HepG2 (cell line): ENCODE data around the gene AXIN2. TPM values are rescaled to one million over a fixed set of nuclear protein-coding genes. Genes with fewer than 3 reads are reported as not detected.

Experiments used
- ATF1 ChIP-seq: IDR thresholded peaks from 2 replicates; pipeline ENCODE4 v1.6.1; 2016; ENCODE audit warnings: mild to moderate bottlenecking, control low read depth
- ELF3 ChIP-seq: IDR thresholded peaks from 2 replicates; pipeline ENCODE4 v1.6.1; 2016; ENCODE audit warnings: missing genetic modification reagents, missing compliant biosample characterization
- ETV6 ChIP-seq: sonication (generic); formaldehyde crosslinking; conservative IDR thresholded peaks from 2 replicates; pipeline ENCODE4 v1.4.0; 2020; ENCODE audit warnings: missing genetic modification reagents
- GABPA ChIP-seq, 2 experiments: IDR thresholded peaks; 2 replicates each; pipeline ENCODE4 v1.6.1; 2011 to 2016; ENCODE audit warnings: low read depth in 2 of 2, low read length in 1 of 2, missing biosample characterization in 1 of 2, missing genetic modification characterization in 1 of 2
- HDAC2 ChIP-seq: sonication (generic); formaldehyde crosslinking; IDR thresholded peaks from 2 replicates; pipeline ENCODE4 v1.4.0; 2020; ENCODE audit warnings: missing genetic modification reagents
- HMGXB4 ChIP-seq, 2 experiments: sonication (generic) in 1 of 2; formaldehyde crosslinking in 1 of 2; IDR thresholded peaks; 2 replicates each; pipeline versions ENCODE4 v1.4.0 to v1.6.1; 2018 to 2020; ENCODE audit warnings: missing genetic modification reagents in 2 of 2, borderline replicate concordance in 1 of 2, low read depth in 1 of 2, mild to moderate bottlenecking in 1 of 2, missing biosample characterization in 1 of 2
- NKX3-1 ChIP-seq: sonication (generic); formaldehyde crosslinking; IDR thresholded peaks from 2 replicates; pipeline ENCODE4 v1.5.0; 2020; ENCODE audit warnings: missing genetic modification reagents
- POGZ ChIP-seq: sonication (generic); formaldehyde crosslinking; IDR thresholded peaks from 2 replicates; pipeline ENCODE4 v1.4.0; 2020; ENCODE audit warnings: mild to moderate bottlenecking, missing genetic modification reagents
- RFXAP ChIP-seq: sonication (generic); formaldehyde crosslinking; IDR thresholded peaks from 2 replicates; pipeline ENCODE4 v1.4.0; 2020; ENCODE audit warnings: missing genetic modification reagents, borderline replicate concordance
- TBL1XR1 ChIP-seq: fragments of 150-350 bp; IDR thresholded peaks from 2 replicates; pipeline ENCODE4 v1.6.1; 2014; ENCODE audit warnings: borderline replicate concordance, low read length; ENCODE audit not compliant: partially characterized antibody
- THAP8 ChIP-seq: sonication (generic); formaldehyde crosslinking; IDR thresholded peaks from 2 replicates; pipeline ENCODE4 v1.5.1; 2020; ENCODE audit warnings: missing genetic modification reagents, mild to moderate bottlenecking, borderline replicate concordance
- TOPORS ChIP-seq: sonication (generic); formaldehyde crosslinking; IDR thresholded peaks from 2 replicates; pipeline ENCODE4 v1.8.0; 2023; ENCODE audit warnings: mild to moderate bottlenecking, missing genetic modification reagents
- WIZ ChIP-seq: sonication (generic); formaldehyde crosslinking; IDR thresholded peaks from 2 replicates; pipeline ENCODE4 v1.5.1; 2020; ENCODE audit warnings: mild to moderate bottlenecking, missing genetic modification reagents
- ZBTB38 ChIP-seq: sonication (generic); formaldehyde crosslinking; IDR thresholded peaks from 2 replicates; pipeline ENCODE4 v1.5.1; 2020; ENCODE audit warnings: mild to moderate bottlenecking, missing genetic modification reagents
- ZBTB7B ChIP-seq: sonication (generic); formaldehyde crosslinking; IDR thresholded peaks from 2 replicates; pipeline ENCODE4 v1.4.0; 2020; ENCODE audit warnings: missing genetic modification reagents
- ZC3H13 ChIP-seq: sonication (generic); formaldehyde crosslinking; IDR thresholded peaks from 2 replicates; pipeline ENCODE4 v1.8.1; 2023; ENCODE audit warnings: mild to moderate bottlenecking, missing genetic modification reagents, moderate library complexity
- ZFP36L1 ChIP-seq: sonication (generic); formaldehyde crosslinking; IDR thresholded peaks from 2 replicates; pipeline ENCODE4 v1.8.0; 2022; ENCODE audit warnings: mild to moderate bottlenecking, missing genetic modification reagents, moderate library complexity
- ZFP41 ChIP-seq: sonication (generic); formaldehyde crosslinking; IDR thresholded peaks from 2 replicates; pipeline ENCODE4 v1.4.0; 2020; ENCODE audit warnings: mild to moderate bottlenecking, missing genetic modification reagents, borderline replicate concordance
- ZNF17 ChIP-seq: sonication (generic); formaldehyde crosslinking; IDR thresholded peaks from 2 replicates; pipeline ENCODE4 v1.5.0; 2020; ENCODE audit warnings: mild to moderate bottlenecking, missing genetic modification reagents
- ZNF30 ChIP-seq: sonication (generic); formaldehyde crosslinking; IDR thresholded peaks from 2 replicates; pipeline ENCODE4 v1.5.0; 2020; ENCODE audit warnings: mild to moderate bottlenecking, missing genetic modification reagents
- ZNF329 ChIP-seq: sonication (generic); formaldehyde crosslinking; IDR thresholded peaks from 2 replicates; pipeline ENCODE4 v1.9.0; 2021; ENCODE audit warnings: low read depth, mild to moderate bottlenecking, missing genetic modification reagents
- ZNF383 ChIP-seq: sonication (generic); formaldehyde crosslinking; IDR thresholded peaks from 2 replicates; pipeline ENCODE4 v1.4.0; 2020; ENCODE audit warnings: missing genetic modification reagents, mild to moderate bottlenecking, borderline replicate concordance
- ZNF510 ChIP-seq: sonication (generic); formaldehyde crosslinking; IDR thresholded peaks from 2 replicates; pipeline ENCODE4 v1.4.0; 2020; ENCODE audit warnings: low read depth, mild to moderate bottlenecking, missing genetic modification reagents
- ZSCAN5A ChIP-seq: sonication (generic); formaldehyde crosslinking; IDR thresholded peaks from 2 replicates; pipeline ENCODE4 v1.8.0; 2022; ENCODE audit warnings: mild to moderate bottlenecking, missing genetic modification reagents, borderline replicate concordance
- ZUFSP ChIP-seq: sonication (generic); formaldehyde crosslinking; IDR thresholded peaks from 2 replicates; pipeline ENCODE4 v1.9.0; 2021; ENCODE audit warnings: missing genetic modification reagents, mild to moderate bottlenecking, borderline replicate concordance
- polyA plus RNA-seq, 8 experiments: library from polyadenylated mRNA; depleted of rRNA in 3 of 8; stranded (reverse) in 7 of 8; unstranded in 1 of 8; fragments of >200 nt; fragmentation: Illumina TruSeq in 4 of 8; extraction: Trizol in 4 of 8; gene quantifications; 2 replicates each; pipeline versions ENCODE4 v1.2.1 to v1.2.3, GENCODE V29; 2011 to 2016; ENCODE audit warnings: low read depth in 4 of 8, missing spikeins in 1 of 8, mixed read lengths in 1 of 8; ENCODE audit not compliant: insufficient read depth in 1 of 8
- total RNA-seq, 5 experiments: library from RNA; depleted of rRNA; stranded (reverse); fragments of >200 nt; fragmentation: Illumina TruSeq; extraction: Trizol; gene quantifications; 2 replicates each; pipeline ENCODE4 v1.2.3, GENCODE V29; 2016; ENCODE audit warnings: low read depth in 1 of 5

The AXIN2 gene
- total and polyA plus RNA-seq, 2 of the 13 experiments (the other 11 are each of a cell fraction or from before 2014, with no cell fraction given): 58.6 to 63.4 TPM

GRCh38 chr17:65588181-65588808 is 26.8 kb upstream of the AXIN2 start (continued):
- TF ChIP-seq ZUFSP (CRISPR knock-in tag) (no peak), ATF1 (CRISPR knock-in tag) (no peak), ZFP36L1 (CRISPR knock-in tag) (no peak), GABPA (IDR thresholded peaks at IDR 0.05; ENCODE audit: low read depth, low read length) (no peak), GABPA (CRISPR knock-in tag; IDR thresholded peaks at IDR 0.05; ENCODE audit: low read depth) (0 out of 2 replicates have a peak, but pooled peaks have one; percentile 20), ZFP41 (no peak), TOPORS (CRISPR knock-in tag) (no peak), ZNF383 (CRISPR knock-in tag) (no peak), THAP8 (CRISPR knock-in tag) (no peak), ELF3 (CRISPR knock-in tag) (no peak), ZNF30 (CRISPR knock-in tag) (no peak), ZSCAN5A (CRISPR knock-in tag) (no peak), ZNF329 (CRISPR knock-in tag) (no peak), POGZ (CRISPR knock-in tag) (peak; percentile 39; the same call in 1 of the 2 replicates), HMGXB4 (CRISPR knock-in tag; IDR thresholded peaks at IDR 0.05; ENCODE audit: borderline replicate concordance in 1 of 2, low read depth in 1 of 2) (peak in 1 of 2 experiments; percentile 61; a peak in 1 of 4 replicates), ZNF17 (CRISPR knock-in tag) (no peak), ZNF510 (CRISPR knock-in tag) (no peak), RFXAP (no peak), ETV6 (CRISPR knock-in tag) (no peak; the same call in 1 of the 2 replicates), WIZ (CRISPR knock-in tag) (no peak), ZBTB7B (CRISPR knock-in tag) (no peak), HDAC2 (CRISPR knock-in tag) (peak; percentile 61), ZBTB38 (0 out of 2 replicates have a peak, but pooled peaks have one; percentile 12), TBL1XR1 (no peak), NKX3-1 (CRISPR knock-in tag) (0 out of 2 replicates have a peak, but pooled peaks have one; percentile 64), ZC3H13 (CRISPR knock-in tag) (no peak)
